ENCODE data around the gene ZBTB42.

DNA sequence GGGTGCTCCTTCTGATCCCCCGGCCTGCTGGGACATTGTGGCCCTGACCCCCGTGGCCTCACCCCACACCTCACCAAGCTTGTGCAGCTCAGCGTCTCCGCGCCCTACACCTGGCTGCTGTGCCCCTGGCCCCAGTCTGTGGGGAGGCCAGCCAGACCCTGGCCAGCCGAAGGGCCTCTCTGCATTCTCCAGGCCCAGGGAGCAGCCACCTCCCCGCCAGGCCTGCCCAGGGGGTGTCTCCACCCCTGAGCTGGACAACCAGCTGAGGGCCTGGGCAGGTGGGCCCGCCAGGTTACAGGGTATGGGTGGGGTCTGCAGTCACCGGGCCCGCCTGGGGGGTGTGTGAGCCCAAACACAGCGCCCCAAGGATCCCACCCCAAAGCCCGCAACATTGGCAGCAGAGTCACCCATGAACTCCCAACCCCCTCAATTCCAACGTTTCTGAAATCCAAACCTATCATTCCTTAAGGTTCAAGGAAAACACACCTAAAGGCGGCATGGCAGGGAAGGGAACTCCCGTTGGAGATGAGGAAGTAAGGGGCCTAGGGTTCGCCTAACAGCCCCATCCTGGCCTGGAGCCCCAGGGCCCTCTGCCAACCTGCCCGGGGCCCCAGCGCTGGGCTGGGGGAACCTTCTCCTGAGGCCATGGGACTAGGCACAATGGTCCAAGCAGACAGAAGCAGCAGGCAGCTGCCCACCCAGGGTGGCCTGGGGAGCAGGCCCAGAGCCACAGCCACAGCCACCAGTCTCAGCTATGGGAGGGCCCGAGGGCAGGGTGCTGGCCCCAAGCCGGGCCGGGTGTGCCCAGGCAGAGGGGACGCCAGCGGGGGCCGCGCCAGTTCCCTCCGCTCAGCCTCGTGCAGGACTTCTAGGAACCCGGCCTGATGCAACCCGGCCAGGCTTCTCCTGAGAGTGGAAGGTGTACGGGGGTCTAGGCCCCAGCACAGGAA is 13.9 kb upstream of the ZBTB42 start:
- TF ChIP-seq, protein P1, sequence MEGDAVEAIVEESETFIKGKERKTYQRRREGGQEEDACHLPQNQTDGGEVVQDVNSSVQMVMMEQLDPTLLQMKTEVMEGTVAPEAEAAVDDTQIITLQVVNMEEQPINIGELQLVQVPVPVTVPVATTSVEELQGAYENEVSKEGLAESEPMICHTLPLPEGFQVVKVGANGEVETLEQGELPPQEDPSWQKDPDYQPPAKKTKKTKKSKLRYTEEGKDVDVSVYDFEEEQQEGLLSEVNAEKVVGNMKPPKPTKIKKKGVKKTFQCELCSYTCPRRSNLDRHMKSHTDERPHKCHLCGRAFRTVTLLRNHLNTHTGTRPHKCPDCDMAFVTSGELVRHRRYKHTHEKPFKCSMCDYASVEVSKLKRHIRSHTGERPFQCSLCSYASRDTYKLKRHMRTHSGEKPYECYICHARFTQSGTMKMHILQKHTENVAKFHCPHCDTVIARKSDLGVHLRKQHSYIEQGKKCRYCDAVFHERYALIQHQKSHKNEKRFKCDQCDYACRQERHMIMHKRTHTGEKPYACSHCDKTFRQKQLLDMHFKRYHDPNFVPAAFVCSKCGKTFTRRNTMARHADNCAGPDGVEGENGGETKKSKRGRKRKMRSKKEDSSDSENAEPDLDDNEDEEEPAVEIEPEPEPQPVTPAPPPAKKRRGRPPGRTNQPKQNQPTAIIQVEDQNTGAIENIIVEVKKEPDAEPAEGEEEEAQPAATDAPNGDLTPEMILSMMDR (IDR thresholded peaks at IDR 0.05) = no peak
- no peak for TF ChIP-seq EP300 (IDR thresholded peaks at IDR 0.05)

Data from esophagus muscularis mucosa (tissue), 3 donors.